GM21367 (cell line): ENCODE results near the gene DISC1.
"Not testable (repeated sequence)": the region's sequence is repeated elsewhere in the genome, so short reads cannot be mapped to it uniquely, and the experiment has no call there.

Source experiments
- ATAC-seq: cut with Tn5 transposase; IDR thresholded peaks from one replicate; pipeline ENCODE4 v1.9.1; 2021; ENCODE audit not compliant: unreplicated experiment

Gene DISC1

DNA sequence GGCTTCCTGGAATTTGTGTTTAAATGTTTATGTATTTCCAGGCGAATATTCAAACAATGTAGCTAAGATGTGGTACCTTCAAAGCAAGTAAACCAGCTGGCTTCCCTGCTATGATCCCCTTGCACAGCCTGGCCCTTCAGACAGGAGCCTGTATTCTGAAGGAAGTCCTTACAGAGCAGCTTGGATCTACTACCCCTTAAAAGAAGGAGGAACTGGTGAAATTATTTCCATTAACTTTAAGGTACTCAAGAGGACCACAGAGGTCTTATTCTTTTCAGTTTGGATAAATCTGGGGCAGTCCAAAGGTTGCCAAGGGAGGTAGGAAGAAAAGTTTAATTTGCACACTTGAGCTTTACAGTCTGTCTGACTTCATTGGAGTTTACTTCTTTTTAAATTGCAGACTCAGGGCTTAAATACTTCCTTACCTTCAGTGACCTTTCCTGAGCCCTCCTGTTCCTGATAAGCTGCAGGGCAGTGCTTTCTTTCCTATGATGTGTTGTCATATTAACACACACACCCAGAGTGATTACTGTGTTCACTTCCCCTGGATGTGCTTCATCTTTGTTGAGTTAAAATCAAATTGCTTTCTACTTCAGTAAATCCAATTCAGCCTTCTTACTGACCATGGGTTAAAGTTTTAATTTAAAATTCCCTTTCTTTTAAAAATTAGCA lies 40.5 kb downstream of the DISC1 start:
- no peak for ATAC-seq

DNA sequence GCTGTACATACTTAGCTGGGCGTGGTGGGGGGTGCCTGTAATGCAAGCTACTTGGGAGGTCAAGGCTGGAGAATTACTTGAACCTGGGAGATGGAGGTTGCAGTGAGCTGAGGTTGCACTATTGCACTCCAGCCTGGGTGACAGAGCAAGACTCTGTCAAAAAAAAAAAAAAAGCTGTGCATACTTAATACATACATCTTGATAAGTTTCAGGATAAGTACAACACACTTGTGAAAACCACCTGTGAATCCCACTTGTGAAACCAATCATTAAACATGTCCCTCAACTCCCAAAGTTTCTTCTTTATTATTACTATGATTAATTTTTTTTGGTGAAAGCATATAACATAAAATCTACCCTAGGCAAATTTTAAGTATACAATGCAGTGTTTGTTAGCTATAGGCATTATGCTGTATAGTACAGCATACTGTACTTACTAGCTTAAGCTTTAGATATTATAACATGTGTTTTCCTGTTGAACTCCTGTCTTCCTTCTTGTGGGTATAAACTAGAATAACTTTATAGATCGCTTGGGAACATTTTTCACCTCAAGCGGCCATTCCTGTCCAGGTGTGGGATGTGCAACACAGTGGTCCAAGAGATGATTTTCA lies 41.4 kb downstream of the DISC1 start:
- ATAC-seq = no peak

DNA sequence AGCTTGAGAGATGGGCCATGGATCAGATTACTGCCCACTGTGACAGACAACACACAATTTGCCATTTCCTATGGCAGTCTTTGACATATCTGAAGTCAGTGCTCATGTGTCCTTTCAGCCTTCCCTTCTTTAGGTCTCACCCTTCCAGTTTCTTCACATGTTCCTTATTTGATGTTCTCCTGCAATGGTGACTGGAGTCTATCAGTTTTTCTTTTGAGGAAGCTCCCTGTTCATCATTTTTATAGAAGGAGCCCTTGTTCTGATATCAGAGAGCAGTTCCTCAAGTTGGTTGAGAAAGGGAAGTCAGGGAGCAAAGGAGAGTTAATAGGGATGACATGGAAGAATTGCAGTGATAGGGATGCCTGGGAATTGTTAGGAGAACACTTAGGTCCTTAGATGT lies 42.2 kb downstream of the DISC1 start:
- ATAC-seq = no peak

DNA sequence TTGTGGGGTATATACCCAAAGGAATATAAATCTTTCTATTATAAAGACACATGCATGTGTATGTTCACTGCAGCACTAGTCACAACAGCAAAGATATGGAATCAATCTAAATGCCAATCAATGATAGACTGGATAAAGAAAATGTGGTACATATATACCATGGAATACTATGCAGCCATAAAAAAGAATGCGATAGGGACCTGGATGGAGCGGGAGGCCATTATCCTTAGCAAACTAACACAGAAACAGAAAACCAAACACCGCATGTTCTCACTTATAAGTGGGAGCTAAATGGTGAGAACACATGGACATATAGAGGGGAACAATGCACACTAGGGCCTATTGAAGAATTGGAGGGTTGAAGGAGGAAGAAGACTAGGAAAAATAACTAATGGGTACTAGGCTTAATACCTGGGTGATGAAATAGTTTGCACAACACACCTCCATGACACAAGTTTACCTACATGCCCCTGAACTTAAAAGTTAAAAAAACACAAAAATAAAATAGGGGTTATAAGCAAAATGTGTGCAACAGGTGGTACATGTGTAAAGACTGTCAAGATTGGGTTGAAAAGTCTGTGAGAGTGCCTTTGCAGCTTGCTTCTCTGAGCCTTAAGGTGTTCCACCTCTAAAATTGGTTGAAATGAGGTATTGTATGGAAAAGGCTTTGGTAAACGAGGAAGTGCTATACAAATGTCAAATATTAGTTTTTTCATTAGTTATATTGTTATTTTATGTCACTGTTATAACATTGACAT lies 43.5 kb downstream of the DISC1 start:
- not testable (repeated sequence) for ATAC-seq

DNA sequence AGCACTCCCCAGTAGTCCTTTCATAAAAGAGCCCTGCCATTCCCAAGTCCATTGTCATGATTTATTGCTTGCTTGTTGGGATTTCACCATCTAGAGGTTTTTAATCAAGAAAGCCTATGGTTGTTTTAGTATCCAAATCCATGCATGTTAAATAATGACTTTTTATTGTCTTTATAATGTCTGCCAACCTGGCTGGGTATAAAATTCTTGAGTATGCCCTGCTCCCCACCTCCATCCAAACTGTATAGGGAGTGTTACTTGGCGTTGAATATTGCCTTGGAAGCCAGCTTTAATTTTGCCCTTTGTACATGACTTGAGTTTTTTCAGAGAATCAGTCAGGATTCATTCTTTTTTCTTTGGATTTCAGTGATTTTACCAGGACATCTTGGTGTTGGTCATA lies 44.2 kb downstream of the DISC1 start:
- ATAC-seq = no peak

DNA sequence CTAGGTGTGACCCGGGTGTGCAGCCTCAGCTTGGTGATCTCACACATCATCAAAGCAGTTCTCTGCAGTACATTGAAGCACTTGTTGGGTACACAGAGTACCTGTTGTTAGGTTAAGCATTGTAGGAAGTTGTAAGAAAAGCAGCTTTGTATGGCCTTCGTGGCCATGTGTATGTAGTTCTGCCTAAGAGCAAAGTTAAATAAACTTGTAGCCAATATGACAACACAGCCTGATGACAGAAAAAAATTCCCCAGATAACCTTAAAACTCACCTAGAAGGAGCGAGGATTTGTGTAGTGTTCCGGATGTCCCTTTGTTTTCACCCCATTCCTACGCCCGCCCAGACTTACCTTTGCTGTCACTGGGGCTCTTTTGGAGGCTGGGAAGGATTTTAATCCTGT lies 48.0 kb downstream of the DISC1 start:
- ATAC-seq = no peak

DNA sequence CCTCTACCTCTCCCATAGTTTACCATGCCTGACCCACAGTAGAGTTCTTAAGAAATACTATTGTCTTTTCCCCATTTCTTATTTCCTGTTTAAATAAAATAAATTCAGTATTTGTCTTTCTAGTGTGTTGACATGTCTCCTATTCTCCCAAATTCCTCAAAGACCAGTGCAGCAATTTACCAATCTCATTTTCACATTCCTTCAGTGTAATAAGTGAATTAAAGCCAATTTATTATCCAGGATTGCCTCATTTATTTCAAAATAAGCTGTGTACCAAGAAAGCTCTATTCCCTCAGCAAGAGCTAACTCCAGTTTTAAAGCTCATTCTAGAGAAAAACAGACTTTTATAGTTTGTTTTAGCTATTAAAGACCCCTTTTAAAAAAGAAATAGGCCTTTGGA lies 49.9 kb downstream of the DISC1 start:
- ATAC-seq = no peak

DNA sequence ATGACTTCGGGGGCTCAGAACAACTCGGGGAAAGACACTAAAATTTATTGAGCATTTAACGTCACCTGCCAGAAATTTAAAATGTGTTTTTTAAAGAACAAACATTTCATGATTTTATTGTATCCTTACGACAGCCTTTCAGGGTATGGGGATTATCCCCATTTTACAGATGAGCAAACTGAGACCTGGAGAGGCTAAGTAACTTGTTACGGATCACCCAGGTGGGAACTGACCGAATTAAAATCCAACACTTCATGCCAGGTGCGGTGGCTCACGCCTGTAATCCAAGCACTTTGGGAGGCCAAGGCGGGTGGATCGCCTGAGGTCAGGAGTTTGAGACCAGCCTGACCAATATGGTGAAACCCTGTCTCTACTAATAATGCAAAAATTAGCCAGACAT lies 50.9 kb downstream of the DISC1 start:
- ATAC-seq = no peak

DNA sequence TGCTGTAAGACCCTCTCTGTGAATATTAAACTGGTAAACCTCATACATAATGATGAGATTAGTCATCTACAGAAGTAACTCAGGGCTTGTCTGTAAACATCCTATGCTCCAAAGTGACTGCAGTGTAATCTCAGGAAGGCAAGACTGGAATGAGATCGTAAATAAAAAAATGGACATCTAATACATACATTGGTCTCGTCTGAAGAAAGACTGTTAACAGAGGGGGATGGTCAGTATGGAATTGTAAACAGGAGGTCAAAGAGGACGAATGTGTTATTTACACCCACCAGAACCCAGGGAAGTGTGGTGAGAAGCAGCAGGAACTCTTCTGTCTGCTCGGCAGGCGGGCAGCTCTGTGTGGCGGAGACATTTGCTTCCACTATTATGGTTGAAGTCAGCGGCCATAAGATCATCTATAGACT lies 51.4 kb downstream of the DISC1 start:
- no peak for ATAC-seq

DNA sequence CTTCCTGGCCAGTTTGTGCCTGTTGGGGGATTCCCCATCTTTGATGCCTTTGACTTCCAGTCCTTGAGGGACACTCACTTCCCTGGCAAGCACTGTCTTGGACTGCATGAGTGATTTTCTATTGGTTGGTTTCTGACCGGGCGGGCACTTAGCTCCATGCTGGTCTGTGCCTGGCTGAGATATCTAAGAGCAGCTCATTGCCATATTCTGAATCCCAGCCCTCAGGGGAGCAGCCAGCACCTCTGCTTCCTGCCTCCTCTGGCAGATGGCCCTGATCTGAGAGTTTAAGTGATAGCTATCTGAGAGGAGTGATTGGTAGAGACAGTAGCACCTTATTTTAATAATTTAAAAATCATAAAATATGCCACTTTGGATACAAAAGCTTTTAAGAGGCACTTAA lies 52.5 kb downstream of the DISC1 start:
- ATAC-seq = no peak

DNA sequence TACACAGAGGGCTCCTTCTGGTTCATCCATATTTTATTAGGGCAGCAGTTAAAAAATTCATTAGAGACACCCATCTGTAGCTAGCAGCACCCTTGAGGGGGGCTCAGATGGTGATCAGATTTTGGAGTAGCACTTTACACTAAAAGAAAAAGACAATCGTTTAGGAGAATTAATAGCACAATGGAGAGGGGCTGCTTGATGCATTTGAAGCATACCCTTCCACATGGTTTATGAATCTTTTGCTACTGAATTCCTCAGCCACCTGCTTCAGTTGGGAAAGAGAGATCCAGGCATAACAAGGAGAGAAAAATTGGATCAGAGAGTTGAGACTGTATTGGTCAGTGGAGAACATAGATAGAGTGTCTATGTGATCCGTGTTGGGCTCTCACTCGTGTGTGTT lies 54.4 kb downstream of the DISC1 start:
- ATAC-seq = no peak

DNA sequence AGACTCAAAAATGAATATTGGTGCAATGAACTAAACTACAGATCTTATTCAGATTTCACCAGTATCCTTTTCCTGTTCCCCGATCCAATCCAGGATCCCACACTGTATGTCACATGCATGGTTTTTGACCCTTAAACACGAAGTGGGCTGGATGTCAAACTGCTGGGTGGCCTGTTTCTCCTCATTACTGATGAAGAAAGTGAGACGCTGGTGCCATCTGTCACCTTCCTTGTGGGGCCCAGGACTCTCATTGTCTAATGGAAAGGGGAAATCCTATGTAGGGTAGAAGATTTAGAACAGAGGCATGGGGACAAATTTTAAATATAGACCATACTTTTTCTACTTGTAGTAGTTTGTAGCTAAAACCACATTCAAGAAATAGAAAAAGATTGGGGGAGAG lies 56.2 kb downstream of the DISC1 start:
- ATAC-seq = no peak

DNA sequence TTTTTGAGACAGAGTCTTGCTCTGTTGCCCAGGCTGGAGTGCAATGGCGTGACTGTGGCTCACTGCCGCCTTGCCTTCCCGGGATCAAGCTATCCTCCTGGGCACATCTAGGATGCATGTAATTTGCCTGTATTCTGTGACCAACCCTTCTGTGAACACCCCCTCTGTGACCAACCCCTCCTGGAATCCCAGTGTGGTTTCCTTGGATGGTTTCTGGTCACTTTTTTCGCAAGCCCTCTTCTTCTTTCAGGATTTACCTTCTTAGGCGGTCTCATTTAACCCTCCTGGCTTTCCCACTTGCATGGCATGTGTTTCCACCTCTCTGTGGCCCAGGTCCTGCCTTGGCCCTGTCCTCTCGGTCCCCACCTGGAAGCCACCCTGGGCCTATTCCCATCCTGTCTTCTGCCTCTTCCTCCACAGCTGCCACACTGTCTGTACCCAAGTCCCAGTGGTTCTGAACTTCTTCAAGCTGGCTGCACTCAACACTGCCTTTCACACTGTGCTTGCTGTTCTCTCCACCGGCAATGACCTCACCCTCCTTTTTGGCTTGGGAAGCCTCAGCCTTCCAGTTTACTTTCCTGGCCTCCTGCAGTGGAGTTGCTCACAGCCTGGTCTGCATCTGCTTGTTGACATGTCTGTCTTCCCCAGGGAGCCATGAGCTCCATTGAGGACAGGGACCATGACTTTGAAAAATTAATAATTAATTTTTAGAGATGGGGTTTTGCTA lies 57.0 kb downstream of the DISC1 start:
- ATAC-seq = no peak

DNA sequence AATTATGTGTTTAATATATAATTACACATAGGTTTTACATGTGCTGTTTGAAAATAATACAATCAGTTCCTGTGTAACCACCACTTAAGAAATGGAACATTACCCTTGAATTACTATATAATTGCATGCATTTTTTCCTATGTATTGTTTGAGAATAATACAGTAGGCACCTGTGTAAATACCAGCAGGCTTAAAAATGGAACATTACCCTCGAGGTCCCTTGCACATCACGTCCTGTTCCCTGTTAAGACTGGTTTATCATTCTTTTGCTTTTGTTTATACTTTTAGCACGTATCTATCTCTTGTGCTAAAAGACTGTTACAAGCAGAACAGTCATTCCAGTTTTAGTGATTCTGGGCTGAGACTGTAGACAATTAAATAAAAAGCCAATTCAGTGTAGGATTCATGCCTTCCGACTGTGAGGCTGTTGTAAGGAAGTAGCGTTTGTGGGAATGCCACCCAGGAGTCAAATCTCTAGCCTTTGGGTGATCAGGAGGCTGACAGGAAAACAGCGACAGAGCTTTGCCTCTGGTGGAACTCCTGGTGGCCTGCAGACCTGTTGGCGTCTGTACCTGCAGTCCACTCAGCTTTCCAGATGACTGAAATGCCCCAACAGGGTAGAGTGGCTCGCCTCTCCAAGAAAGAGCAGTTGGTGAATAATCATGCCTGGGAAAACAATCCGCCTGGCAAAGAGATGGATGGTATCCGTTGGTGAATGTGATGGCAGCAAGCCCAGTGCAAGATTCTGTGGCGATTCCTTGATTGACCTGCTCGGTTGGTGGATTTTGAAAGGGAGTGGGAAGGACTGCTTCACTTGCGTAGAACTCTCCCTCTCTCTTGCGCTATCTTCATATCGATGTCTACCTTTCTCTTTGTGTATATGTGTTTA lies 58.0 kb downstream of the DISC1 start:
- ATAC-seq = no peak

DNA sequence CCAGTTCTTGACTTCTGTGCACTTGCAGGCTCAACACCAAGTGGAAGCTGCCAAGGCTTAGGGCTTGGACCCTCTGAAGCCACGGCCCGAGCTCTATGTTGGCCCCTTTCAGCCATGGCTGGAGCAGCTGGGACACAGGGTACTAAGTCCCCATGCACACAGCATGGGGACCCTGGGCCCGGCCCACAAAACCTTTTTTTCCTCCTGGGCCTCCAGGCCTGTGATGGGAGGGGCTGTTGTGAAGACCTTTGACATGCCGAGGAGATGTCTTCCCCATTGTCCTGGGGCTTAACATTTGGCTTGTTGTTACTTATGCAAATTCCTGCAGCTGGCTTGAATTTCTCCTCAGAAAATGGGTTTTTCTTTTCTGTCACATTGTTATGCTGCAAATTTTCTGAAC lies 59.8 kb downstream of the DISC1 start:
- no peak for ATAC-seq

DNA sequence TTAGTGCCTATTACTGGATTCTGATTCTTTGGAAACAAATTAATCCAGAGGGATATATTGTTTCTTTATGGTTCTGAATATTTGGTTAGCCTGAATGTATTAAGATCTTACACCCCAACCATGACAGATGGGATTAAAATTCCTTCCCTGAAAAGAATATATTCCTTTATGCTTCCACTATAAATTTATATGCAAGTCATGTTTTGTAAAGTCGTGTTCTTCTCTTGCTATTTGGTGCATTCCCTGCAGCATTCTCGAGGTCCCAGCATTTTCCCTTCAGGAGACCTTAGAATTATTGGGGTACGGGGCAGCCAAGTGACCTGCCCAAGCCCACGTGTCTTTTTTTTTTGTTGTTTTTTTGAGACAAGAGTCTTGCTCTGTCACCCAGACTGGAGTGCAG lies 62.4 kb downstream of the DISC1 start:
- no peak for ATAC-seq

DNA sequence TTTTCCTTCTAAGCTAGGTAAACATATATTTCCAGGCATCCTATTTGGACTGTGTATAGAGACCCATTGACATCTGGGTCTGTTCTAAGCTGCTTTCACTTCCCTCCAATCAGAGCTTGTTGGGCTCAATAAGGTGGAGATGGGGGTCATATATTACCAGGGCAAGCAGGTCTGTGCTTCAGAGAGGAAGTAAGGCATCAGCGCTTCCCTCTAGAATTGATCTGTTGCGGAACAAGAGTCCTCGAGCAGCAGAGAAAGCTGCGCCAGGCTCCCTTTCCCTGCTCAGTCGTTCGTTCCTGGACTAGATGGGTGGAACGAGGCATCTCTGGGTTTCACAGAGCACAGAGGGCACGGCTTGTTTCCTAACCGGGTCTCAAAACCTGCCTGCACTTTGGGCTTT lies 63.5 kb downstream of the DISC1 start:
- ATAC-seq = no peak

DNA sequence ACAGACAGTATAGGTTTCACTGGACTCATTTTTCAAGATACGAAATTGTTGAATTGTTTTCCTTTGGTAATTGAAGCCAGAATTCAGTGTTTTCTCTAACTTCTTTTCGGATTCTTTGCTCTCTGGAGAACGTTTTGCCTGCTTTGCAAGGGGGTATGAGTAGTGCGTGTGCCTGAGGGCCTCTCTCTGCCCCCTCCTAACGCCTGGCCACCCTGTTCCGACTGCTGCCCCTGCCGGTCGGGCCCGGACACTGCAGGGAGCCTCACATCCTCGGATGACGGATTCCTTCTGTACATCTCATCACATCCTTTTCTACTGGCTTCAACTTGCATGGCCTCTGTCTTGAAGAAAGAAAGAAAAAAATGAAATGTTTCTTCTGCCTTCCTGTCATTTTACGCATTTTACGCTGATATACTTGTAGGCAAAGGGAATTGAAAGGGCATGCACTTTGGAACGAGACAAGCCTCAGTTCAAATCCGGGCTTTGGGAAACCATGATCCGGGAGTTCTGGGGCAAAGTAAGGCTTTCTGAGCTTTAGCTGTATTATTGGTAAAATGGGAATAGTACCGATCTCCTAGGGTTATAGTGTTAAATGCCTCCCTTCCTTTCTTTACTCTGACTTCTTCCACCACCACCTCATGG lies 65.1 kb downstream of the DISC1 start:
- ATAC-seq = no peak

DNA sequence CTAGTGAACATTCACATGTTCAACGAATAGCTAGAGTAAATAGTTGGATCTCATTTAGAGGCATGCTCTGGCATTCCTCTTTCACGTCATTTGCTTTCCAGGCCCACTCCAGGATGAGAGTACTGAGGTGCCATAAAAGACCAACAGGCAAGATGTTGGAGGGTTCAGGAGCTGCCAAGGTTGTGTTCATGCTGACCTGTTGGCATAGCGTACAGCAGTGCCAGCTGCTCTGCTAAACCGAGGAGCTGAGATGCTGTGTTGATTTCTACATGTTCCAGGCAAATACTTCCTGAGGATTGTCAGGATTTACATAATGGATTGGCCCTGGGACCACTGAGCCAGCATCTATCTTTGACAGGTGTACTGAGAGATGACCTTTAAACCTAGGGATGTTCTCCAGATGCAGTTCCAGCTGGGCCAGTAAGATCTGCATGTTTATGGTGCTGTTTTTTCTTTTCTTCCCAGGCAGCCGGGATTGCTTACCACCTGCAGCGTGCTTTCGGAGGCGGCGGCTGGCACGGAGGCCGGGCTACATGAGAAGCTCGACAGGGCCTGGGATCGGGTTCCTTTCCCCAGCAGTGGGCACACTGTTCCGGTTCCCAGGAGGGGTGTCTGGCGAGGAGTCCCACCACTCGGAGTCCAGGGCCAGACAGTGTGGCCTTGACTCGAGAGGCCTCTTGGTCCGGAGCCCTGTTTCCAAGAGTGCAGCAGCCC lies 66.9 kb downstream of the DISC1 start:
- ATAC-seq = no peak

DNA sequence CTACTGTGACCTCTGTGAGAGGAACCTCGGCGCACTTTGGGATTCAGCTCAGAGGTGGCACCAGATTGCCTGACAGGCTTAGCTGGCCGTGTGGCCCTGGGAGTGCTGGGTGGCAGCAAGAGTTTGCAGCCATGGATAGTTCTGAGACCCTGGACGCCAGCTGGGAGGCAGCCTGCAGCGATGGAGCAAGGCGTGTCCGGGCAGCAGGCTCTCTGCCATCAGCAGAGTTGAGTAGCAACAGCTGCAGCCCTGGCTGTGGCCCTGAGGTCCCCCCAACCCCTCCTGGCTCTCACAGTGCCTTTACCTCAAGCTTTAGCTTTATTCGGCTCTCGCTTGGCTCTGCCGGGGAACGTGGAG lies 67.5 kb downstream of the DISC1 start:
- no peak for ATAC-seq
